ENCODE data around the gene SENP2.

DNA sequence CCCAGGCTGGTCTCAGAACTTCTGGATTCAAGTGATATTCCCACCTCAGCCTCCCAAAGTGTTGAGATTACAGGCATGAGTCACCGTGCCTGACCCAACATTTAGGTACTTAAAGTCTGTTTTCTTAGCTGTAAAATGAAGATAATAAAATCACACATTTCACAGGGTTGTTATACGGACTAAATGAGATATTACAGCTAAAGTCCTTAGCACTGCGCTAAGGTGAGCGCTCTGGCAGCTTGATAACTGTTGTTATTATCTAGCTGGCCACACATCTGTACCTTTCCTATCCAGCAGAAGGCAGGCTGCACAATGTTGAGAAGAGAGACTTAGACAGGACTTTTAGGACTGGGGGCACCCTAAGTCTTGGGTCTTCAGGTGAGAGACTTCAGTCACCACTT, 31.0 kb upstream of the SENP2 start:
- TF ChIP-seq, protein P1, sequence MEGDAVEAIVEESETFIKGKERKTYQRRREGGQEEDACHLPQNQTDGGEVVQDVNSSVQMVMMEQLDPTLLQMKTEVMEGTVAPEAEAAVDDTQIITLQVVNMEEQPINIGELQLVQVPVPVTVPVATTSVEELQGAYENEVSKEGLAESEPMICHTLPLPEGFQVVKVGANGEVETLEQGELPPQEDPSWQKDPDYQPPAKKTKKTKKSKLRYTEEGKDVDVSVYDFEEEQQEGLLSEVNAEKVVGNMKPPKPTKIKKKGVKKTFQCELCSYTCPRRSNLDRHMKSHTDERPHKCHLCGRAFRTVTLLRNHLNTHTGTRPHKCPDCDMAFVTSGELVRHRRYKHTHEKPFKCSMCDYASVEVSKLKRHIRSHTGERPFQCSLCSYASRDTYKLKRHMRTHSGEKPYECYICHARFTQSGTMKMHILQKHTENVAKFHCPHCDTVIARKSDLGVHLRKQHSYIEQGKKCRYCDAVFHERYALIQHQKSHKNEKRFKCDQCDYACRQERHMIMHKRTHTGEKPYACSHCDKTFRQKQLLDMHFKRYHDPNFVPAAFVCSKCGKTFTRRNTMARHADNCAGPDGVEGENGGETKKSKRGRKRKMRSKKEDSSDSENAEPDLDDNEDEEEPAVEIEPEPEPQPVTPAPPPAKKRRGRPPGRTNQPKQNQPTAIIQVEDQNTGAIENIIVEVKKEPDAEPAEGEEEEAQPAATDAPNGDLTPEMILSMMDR (conservative IDR thresholded peaks at IDR 0.05 in 1 of 2, IDR thresholded peaks at IDR 0.05 in 1 of 2; ENCODE audit: extremely low read depth in 1 of 2, insufficient read depth in 1 of 2, low read depth in 1 of 2, low read length in 2 of 2): no peak
- TF ChIP-seq EZH2 (IDR thresholded peaks at IDR 0.05; ENCODE audit: borderline replicate concordance, low read length): no peak

All from mammary epithelial cell (primary cell).